Chondrocyte (in vitro differentiated cells): ENCODE data around the gene SCN7A. TPM values are rescaled to one million over a fixed set of nuclear protein-coding genes. Genes with fewer than 3 reads are reported as not detected.

Source experiments
- DNase-seq: peaks from one replicate; pipeline ENCODE4 v3.0.0; 2021; ENCODE audit warnings: mixed read lengths, low spot score
- H3K27ac Mint-ChIP-seq: one replicate; pipeline ENCODE4 v1.8.0; 2021; ENCODE audit warnings: mild to moderate bottlenecking, moderate library complexity, mixed read lengths; ENCODE audit not compliant: unreplicated experiment
- H3K27me3 Mint-ChIP-seq: 2 replicates; pipeline ENCODE4 v1.8.0; 2021; ENCODE audit warnings: low read depth, mixed read lengths
- H3K36me3 Mint-ChIP-seq: 2 replicates; pipeline ENCODE4 v1.8.0; 2021; ENCODE audit warnings: low read depth, mixed read lengths
- H3K4me1 Mint-ChIP-seq: 2 replicates; pipeline ENCODE4 v1.8.0; 2021; ENCODE audit warnings: low read depth, mild to moderate bottlenecking, mixed read lengths
- H3K4me3 Mint-ChIP-seq: one replicate; pipeline ENCODE4 v1.8.0; 2021; ENCODE audit warnings: mild to moderate bottlenecking, moderate library complexity, mixed read lengths; ENCODE audit not compliant: unreplicated experiment
- H3K9me3 Mint-ChIP-seq: 2 replicates; pipeline ENCODE4 v1.8.0; 2021; ENCODE audit warnings: low read depth, mixed read lengths
- CTCF ChIP-seq: fragments of 200-600 bp; sonication (generic); IDR thresholded peaks from 2 replicates; pipeline ENCODE4 v1.5.0; 2021; ENCODE audit warnings: antibody characterized with exemption, mild to moderate bottlenecking, moderate library complexity
- total RNA-seq: library from RNA; stranded (reverse); gene quantifications from 3 replicates; pipeline ENCODE4 v1.2.1, GENCODE V29; 2021

SCN7A gene
- total RNA-seq, 1 donor from 2014 or later, result 0.05 TPM

- H3K9me3 Mint-ChIP-seq, result peaks cover under 1% of the 10 kb centered on the region
- no peak for TF ChIP-seq CTCF
- peaks cover under 1% of the 10 kb centered on the region for H3K36me3 Mint-ChIP-seq
- DNase-seq, result no peak
- H3K27ac Mint-ChIP-seq, result no peak overlapping the region
- H3K4me1 Mint-ChIP-seq, result peaks cover 6% of the 10 kb centered on the region
- no peaks in the 10 kb centered on the region for H3K27me3 Mint-ChIP-seq
- H3K4me3 Mint-ChIP-seq, result no peak overlapping the region
Observed at GRCh38 chr2:166405569-166405926, 88.5 kb downstream of the SCN7A start.

- Mint-ChIP-seq H3K9me3 (peaks cover 3% of the 10 kb centered on the region), H3K27ac (no peak overlapping the region), H3K27me3 (no peaks in the 10 kb centered on the region), H3K4me3 (no peak overlapping the region), H3K4me1 (peaks cover 3% of the 10 kb centered on the region), H3K36me3 (peaks cover 1% of the 10 kb centered on the region)
- no peak for TF ChIP-seq CTCF
- DNase-seq, result no peak
Observed at GRCh38 chr2:166404831-166405568, 89.0 kb downstream of the SCN7A start.

- H3K27me3 Mint-ChIP-seq, result no peaks in the 10 kb centered on the region
Observed at GRCh38 chr2:166394245-166394644, 99.8 kb downstream of the SCN7A start.

GRCh38 chr2:166393008-166393407 lies 101.0 kb downstream of the SCN7A start:
- Mint-ChIP-seq H3K4me1 (peaks cover 5% of the 10 kb centered on the region), H3K4me3 (no peak overlapping the region), H3K27ac (no peak overlapping the region), H3K27me3 (no peaks in the 10 kb centered on the region), H3K36me3 (no peaks in the 10 kb centered on the region), H3K9me3 (peaks cover 3% of the 10 kb centered on the region)
- TF ChIP-seq CTCF, result no peak
- no peak for DNase-seq

More at GRCh38 chr2:166394245-166394644, 99.8 kb downstream of the SCN7A start:
- no peak for TF ChIP-seq CTCF
- no peaks in the 10 kb centered on the region for H3K4me1 Mint-ChIP-seq
- peaks cover 3% of the 10 kb centered on the region for H3K9me3 Mint-ChIP-seq
- no peak overlapping the region for H3K27ac Mint-ChIP-seq
- no peak for DNase-seq
- H3K36me3 Mint-ChIP-seq, result no peaks in the 10 kb centered on the region
- H3K4me3 Mint-ChIP-seq, result no peak overlapping the region

GRCh38 chr2:166388481-166389070 lies 105.5 kb downstream of the SCN7A start:
- Mint-ChIP-seq H3K27ac (no peak overlapping the region), H3K9me3 (no peaks in the 10 kb centered on the region), H3K4me1 (peaks cover 5% of the 10 kb centered on the region), H3K4me3 (no peak overlapping the region), H3K36me3 (no peaks in the 10 kb centered on the region), H3K27me3 (no peaks in the 10 kb centered on the region)
- TF ChIP-seq CTCF, result no peak
- no peak for DNase-seq
